Measurements from ENCODE around the gene STK11. TPM values are rescaled to one million over a fixed set of nuclear protein-coding genes. Genes with fewer than 3 reads are reported as not detected.

The STK11 gene
- total and polyA plus RNA-seq, 7 experiments from 2014 or later: 13.9 to 91.3 (median 71.5) TPM

DNA sequence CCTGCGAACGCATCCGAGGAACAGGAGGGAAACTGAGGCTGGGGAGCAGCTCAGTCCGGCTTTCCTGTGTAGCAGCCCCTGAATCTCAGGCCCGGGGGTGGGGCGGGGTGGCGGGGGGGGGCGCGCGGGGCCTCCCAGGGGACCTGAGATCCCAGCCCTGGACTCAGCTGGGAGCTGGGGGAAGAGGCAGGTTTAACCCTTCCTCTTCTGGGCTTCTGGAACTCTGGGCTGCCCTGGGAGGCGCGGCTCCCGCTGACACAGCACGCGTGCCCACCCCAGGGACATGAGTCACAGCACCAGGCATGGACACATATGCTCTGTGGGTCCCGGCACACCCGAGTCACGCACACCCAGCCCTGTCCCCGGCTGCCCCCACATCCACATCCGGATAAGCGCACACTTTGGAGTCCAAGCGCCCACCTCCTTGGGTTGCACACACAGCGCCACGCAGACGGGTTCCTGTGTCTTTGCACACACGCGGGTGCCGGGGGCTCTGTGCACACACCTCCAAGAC is 60.1 kb downstream of the STK11 start:
- Mint-ChIP-seq H3K27ac (peak overlapping the region in 5 of 9 donors; percentile 21 to 82 (median 70)), H3K36me3 (peaks cover 0 to 6% (median 5%) of the 10 kb centered on the region in 5 donors), H3K4me3 (peak overlapping the region; percentile 25 to 96 (median 50)), H3K27me3 (peaks cover 0 to 6% (median 0%) of the 10 kb centered on the region in 5 donors), H3K4me1 (peaks cover 41 to 60% (median 47%) of the 10 kb centered on the region in 7 donors), H3K9me3 (peaks cover 0 to 7% (median 0%) of the 10 kb centered on the region in 11 donors)
- DNase-seq: peak in 1 of 9 donors; percentile 47
- ChIA-PET POLR2A (interaction anchor here (1.1 to 14.9 kb wide), 6 partner anchors 9 to 60 kb away, joined by 3 to 366 read pairs (median 11); partner anchors contain the start of genes ATP5F1D, FAM174C and STK11), CTCF (interaction anchor here (1.3 to 5.1 kb wide), 4 partner anchors 10 to 99 kb away, joined by 3 to 164 read pairs (median 6); no protein-coding TSS in a partner anchor)
- no peak for ATAC-seq
- no peaks in the 10 kb centered on the region for H3K27me3 ChIP-seq (ENCODE audit: control insufficient read depth in 2 of 2, insufficient read depth in 2 of 2, low read length in 2 of 2)
- H3K36me3 ChIP-seq (ENCODE audit: control insufficient read depth in 2 of 3, insufficient read depth in 3 of 3, low read length in 3 of 3): peaks cover 0 to 5% (median 4%) of the 10 kb centered on the region in 3 experiments
- no peaks in the 10 kb centered on the region for H3K9me3 ChIP-seq (ENCODE audit: control insufficient read depth in 2 of 3, low read length in 3 of 3)
- peaks cover 38 to 47% of the 10 kb centered on the region in 2 donors for H3K4me1 ChIP-seq (ENCODE audit: control insufficient read depth in 2 of 2, insufficient read depth in 2 of 2, low read length in 2 of 2)
- intact Hi-C loops (cut with micrococcal nuclease): loop anchor here (1.0 to 10.0 kb wide), 3 partner anchors 21 to 589 kb away; partner anchors contain the start of gene PTBP1 (in 1 of the 2)
- no peak overlapping the region for H3K27ac ChIP-seq (ENCODE audit: low read depth, low read length)
- peak overlapping the region; percentile 48 for H3K4me3 ChIP-seq (ENCODE audit: low read length)

DNA sequence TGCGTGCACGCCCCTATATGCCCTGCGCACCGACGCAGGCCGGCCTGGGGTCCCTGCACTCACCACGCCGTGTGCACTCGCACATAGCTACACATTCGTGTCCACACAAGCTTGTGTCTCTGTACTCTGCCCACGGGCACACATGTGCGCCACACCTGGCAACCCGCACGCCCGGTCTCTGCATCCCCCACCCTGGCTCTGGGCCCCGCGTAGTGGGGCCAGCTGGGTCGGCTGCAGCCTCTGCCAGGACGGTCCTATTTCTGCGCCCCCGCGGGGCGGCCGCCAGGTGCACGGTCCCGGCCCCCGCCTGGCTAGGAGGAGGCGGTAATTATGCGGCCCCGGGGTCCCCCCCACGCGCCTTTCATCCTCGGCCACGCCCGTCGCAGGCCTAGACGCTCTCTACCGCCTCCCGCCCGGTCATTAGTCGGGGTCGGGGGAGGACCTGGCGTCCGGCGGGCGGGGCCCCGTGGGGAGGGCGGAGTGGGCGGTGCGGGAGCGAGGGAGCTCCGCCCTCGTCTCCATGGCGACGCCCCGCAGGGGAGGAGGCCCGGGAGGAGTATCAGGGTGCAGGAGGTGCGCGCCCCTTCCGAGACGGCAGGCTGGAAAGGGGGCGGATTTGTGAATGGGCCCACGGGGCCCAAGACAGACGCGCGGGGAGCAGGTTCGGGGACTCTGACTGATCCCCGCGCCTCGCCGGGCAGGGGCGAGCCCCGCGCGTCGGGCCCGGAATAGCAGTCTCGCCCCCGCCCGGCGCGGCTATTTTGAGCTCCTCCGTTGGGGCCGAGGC is 60.7 kb downstream of the STK11 start:
- DNase-seq (peak; percentile 54 to 93 (median 70)), ATAC-seq (peak; percentile 51)
- H3K27me3 Mint-ChIP-seq: peaks cover 0 to 6% (median 0%) of the 10 kb centered on the region in 5 donors
- H3K4me1 ChIP-seq (ENCODE audit: control insufficient read depth in 2 of 2, insufficient read depth in 2 of 2, low read length in 2 of 2): peaks cover 44 to 52% of the 10 kb centered on the region in 2 donors
- POLR2A ChIA-PET: interaction anchor here (0.8 to 14.9 kb wide), 8 partner anchors 9 to 468 kb away, joined by 3 to 366 read pairs (median 6); partner anchors contain the start of genes ATP5F1D, FAM174C and STK11
- H3K9me3 ChIP-seq (ENCODE audit: control insufficient read depth in 2 of 3, low read length in 3 of 3): no peaks in the 10 kb centered on the region
- intact Hi-C loops (cut with micrococcal nuclease): loop anchor here (1.0 to 10.0 kb wide), 3 partner anchors 22 to 588 kb away; partner anchors contain the start of gene PTBP1 (in 1 of the 2)
- peak overlapping the region; percentile 48 for H3K4me3 ChIP-seq (ENCODE audit: low read length)
- H3K27ac ChIP-seq (ENCODE audit: low read depth, low read length): peak overlapping the region; percentile 55
- peaks cover 0 to 12% (median 9%) of the 10 kb centered on the region in 5 donors for H3K36me3 Mint-ChIP-seq
- H3K27me3 ChIP-seq (ENCODE audit: control insufficient read depth in 2 of 2, insufficient read depth in 2 of 2, low read length in 2 of 2): no peaks in the 10 kb centered on the region
- H3K36me3 ChIP-seq (ENCODE audit: control insufficient read depth in 2 of 3, insufficient read depth in 3 of 3, low read length in 3 of 3): peaks cover 6 to 12% (median 11%) of the 10 kb centered on the region in 3 experiments
- H3K4me1 Mint-ChIP-seq: peaks cover 46 to 64% (median 52%) of the 10 kb centered on the region in 7 donors
- H3K27ac Mint-ChIP-seq: peak overlapping the region in 5 of 9 donors; percentile 21 to 82 (median 65)
- H3K9me3 Mint-ChIP-seq: peaks cover 0 to 7% (median 0%) of the 10 kb centered on the region in 11 donors
- CTCF ChIA-PET: interaction anchor here (0.7 to 5.1 kb wide), 8 partner anchors 9 to 99 kb away, joined by 3 to 164 read pairs (median 5); partner anchors contain the start of gene FAM174C
- peak overlapping the region; percentile 25 to 96 (median 55) for H3K4me3 Mint-ChIP-seq

DNA sequence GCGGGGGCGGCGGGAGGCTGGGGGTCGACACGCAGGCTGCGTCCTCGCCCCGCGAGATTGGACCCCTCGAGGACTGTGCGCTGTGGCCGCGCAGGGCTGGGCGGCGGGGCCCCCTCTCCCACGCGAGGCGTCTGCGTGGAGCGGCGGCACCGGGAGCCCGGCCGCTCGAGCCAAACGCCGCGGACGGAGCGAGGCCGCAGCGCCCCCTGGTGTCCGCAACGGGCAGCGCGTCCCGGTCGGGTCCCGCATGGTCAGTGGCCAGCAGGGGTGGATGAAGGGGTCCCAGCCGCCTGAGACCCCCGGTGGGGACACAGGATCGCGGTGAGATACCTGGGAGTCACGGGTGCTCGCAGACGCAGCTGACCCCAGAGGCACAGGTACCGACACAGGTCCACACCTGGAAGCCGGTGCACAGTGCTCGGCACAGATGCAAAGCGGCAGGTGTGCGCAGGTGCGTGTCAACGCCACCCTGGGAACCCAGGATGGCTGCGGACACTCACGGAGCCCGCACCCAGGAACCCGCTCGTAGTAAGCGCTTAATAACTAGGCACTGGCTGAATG is 61.4 kb downstream of the STK11 start:
- ATAC-seq: peak; percentile 24
- intact Hi-C loops (cut with micrococcal nuclease): loop anchor here (1.0 to 10.0 kb wide), 3 partner anchors 23 to 588 kb away; partner anchors contain the start of gene PTBP1 (in 1 of the 2)
- Histone ChIP-seq H3K27me3 (ENCODE audit: control insufficient read depth in 2 of 2, insufficient read depth in 2 of 2, low read length in 2 of 2) (no peaks in the 10 kb centered on the region), H3K9me3 (ENCODE audit: control insufficient read depth in 2 of 3, low read length in 3 of 3) (no peaks in the 10 kb centered on the region), H3K27ac (ENCODE audit: low read depth, low read length) (peak overlapping the region; percentile 55), H3K4me3 (ENCODE audit: low read length) (peak overlapping the region; percentile 48), H3K4me1 (ENCODE audit: control insufficient read depth in 2 of 2, insufficient read depth in 2 of 2, low read length in 2 of 2) (peaks cover 47 to 52% of the 10 kb centered on the region in 2 donors), H3K36me3 (ENCODE audit: control insufficient read depth in 2 of 3, insufficient read depth in 3 of 3, low read length in 3 of 3) (peaks cover 12 to 17% (median 16%) of the 10 kb centered on the region in 3 experiments)
- Mint-ChIP-seq H3K27me3 (peaks cover 0 to 6% (median 0%) of the 10 kb centered on the region in 5 donors), H3K27ac (peak overlapping the region in 6 of 9 donors; percentile 28 to 89 (median 55)), H3K4me1 (peaks cover 45 to 64% (median 52%) of the 10 kb centered on the region in 7 donors), H3K9me3 (peaks cover 0 to 7% (median 0%) of the 10 kb centered on the region in 11 donors), H3K36me3 (peaks cover 0 to 18% (median 11%) of the 10 kb centered on the region in 5 donors), H3K4me3 (peak overlapping the region; percentile 51 to 96 (median 66))
- ChIA-PET POLR2A (interaction anchor here (0.8 to 14.9 kb wide), 8 partner anchors 9 to 469 kb away, joined by 3 to 366 read pairs (median 13); partner anchors contain the start of genes ABCA7, ATP5F1D, CBARP and FAM174C), CTCF (interaction anchor here (0.9 to 5.1 kb wide), 8 partner anchors 8 to 22 kb away, joined by 3 to 164 read pairs (median 6); partner anchors contain the start of gene FAM174C)
- peak in 8 of 9 donors; percentile 49 to 90 (median 70) for DNase-seq

GRCh38 chr19:1267477-1268225 is 62.1 kb downstream of the STK11 start:
- intact Hi-C loops (cut with micrococcal nuclease): loop anchor here (5.0 to 10.0 kb wide), 2 partner anchors 470 to 587 kb away; partner anchors contain the start of gene PTBP1 (in 1 of the 2)
- H3K36me3 ChIP-seq (ENCODE audit: control insufficient read depth in 2 of 3, insufficient read depth in 3 of 3, low read length in 3 of 3): peaks cover 19 to 23% (median 20%) of the 10 kb centered on the region in 3 experiments
- ChIA-PET CTCF (interaction anchor here (0.9 to 5.1 kb wide), 4 partner anchors 8 to 23 kb away, joined by 3 to 164 read pairs (median 10); no protein-coding TSS in a partner anchor), POLR2A (interaction anchor here (1.5 to 14.9 kb wide), 7 partner anchors 8 to 469 kb away, joined by 3 to 366 read pairs (median 17); partner anchors contain the start of genes ABCA7, ATP5F1D, CBARP and FAM174C)
- peak overlapping the region in 7 of 9 donors; percentile 28 to 90 (median 76) for H3K27ac Mint-ChIP-seq
- no peak for ATAC-seq
- H3K4me3 Mint-ChIP-seq: peak overlapping the region; percentile 58 to 96 (median 68)
- peaks cover 0 to 6% (median 0%) of the 10 kb centered on the region in 5 donors for H3K27me3 Mint-ChIP-seq
- peaks cover 48 to 53% of the 10 kb centered on the region in 2 donors for H3K4me1 ChIP-seq (ENCODE audit: control insufficient read depth in 2 of 2, insufficient read depth in 2 of 2, low read length in 2 of 2)
- peaks cover 0 to 25% (median 11%) of the 10 kb centered on the region in 5 donors for H3K36me3 Mint-ChIP-seq
- peak in 1 of 9 donors; percentile 60 for DNase-seq
- peaks cover 48 to 70% (median 53%) of the 10 kb centered on the region in 7 donors for H3K4me1 Mint-ChIP-seq
- no peaks in the 10 kb centered on the region for H3K27me3 ChIP-seq (ENCODE audit: control insufficient read depth in 2 of 2, insufficient read depth in 2 of 2, low read length in 2 of 2)
- no peaks in the 10 kb centered on the region for H3K9me3 ChIP-seq (ENCODE audit: control insufficient read depth in 2 of 3, low read length in 3 of 3)
- peaks cover 0 to 7% (median 0%) of the 10 kb centered on the region in 11 donors for H3K9me3 Mint-ChIP-seq
- peak overlapping the region; percentile 48 for H3K4me3 ChIP-seq (ENCODE audit: low read length)
- H3K27ac ChIP-seq (ENCODE audit: low read depth, low read length): peak overlapping the region; percentile 82

All from naive thymus-derived CD4-positive, alpha-beta T cell (primary cell).